H54 (cell line): ENCODE data around the gene ITGA5.

Experiments
- DNase-seq: peaks from one replicate; pipeline ENCODE4 v3.0.0; 2011; ENCODE audit warnings: low spot score, mixed read lengths; ENCODE audit not compliant: insufficient read length
- FAIRE-seq: peaks from 3 replicates; lab custom pipeline; 2011; peaks lifted over from hg19 to GRCh38; lab: Jason Lieb, UNC
- POLR2A ChIP-seq: IDR thresholded peaks from 2 replicates; pipeline ENCODE4 v1.6.1; 2011; ENCODE audit warnings: low read depth, mild to moderate bottlenecking, low read length

Gene ITGA5

GRCh38 chr12:54371328-54372112 lies 47.5 kb downstream of the ITGA5 start:
- no peak for TF ChIP-seq POLR2A
- no peak for DNase-seq
- no peak for FAIRE-seq

- no peak for TF ChIP-seq POLR2A
- FAIRE-seq (no peak), DNase-seq (peak; percentile 86)
Measured at GRCh38 chr12:54370171-54370730, 48.8 kb downstream of the ITGA5 start.

- no peak for DNase-seq
- TF ChIP-seq POLR2A, result no peak
- FAIRE-seq, result no peak
Measured at GRCh38 chr12:54369597-54370131, 49.4 kb downstream of the ITGA5 start.

- DNase-seq (peak; percentile 62), FAIRE-seq (no peak)
- no peak for TF ChIP-seq POLR2A
Measured at GRCh38 chr12:54368709-54369596, 50.1 kb downstream of the ITGA5 start.

GRCh38 chr12:54368025-54368708 lies 50.9 kb downstream of the ITGA5 start:
- no peak for TF ChIP-seq POLR2A
- no peak for FAIRE-seq

GRCh38 chr12:54364413-54364812 lies 54.7 kb downstream of the ITGA5 start, which contains the start of gene GPR84:
GPR84 (minus strand) TSS chr12:54364486; CDS start chr12:54363851, 635 bp downstream.
- no peak for TF ChIP-seq POLR2A
- no peak for DNase-seq
- no peak for FAIRE-seq

More at GRCh38 chr12:54368025-54368708, 50.9 kb downstream of the ITGA5 start:
- no peak for DNase-seq

GRCh38 chr12:54363618-54364017 lies 55.4 kb downstream of the ITGA5 start:
- DNase-seq (no peak), FAIRE-seq (no peak)
- no peak for TF ChIP-seq POLR2A

GRCh38 chr12:54363047-54363446 lies 56.0 kb downstream of the ITGA5 start:
- FAIRE-seq, result no peak
- no peak for TF ChIP-seq POLR2A
- no peak for DNase-seq

GRCh38 chr12:54360717-54361456 lies 58.2 kb downstream of the ITGA5 start:
- FAIRE-seq (no peak), DNase-seq (no peak)
- TF ChIP-seq POLR2A, result no peak

- DNase-seq (no peak), FAIRE-seq (no peak)
- TF ChIP-seq POLR2A, result no peak
Measured at GRCh38 chr12:54359762-54360351, 59.2 kb downstream of the ITGA5 start.

- FAIRE-seq (peak; percentile 85), DNase-seq (peak; percentile 88)
- TF ChIP-seq POLR2A, result peak; percentile 48
Measured at GRCh38 chr12:54358945-54359761, 59.9 kb downstream of the ITGA5 start.
